GM12878 (cell line): ENCODE data around the gene RNF150. TPM values are rescaled to one million over a fixed set of nuclear protein-coding genes. Genes with fewer than 3 reads are reported as not detected.

ENCODE experiments used
- ATAC-seq: fragments of 200-7000 bp; cut with Tn5 transposase; 3 replicates; pipeline ENCODE4 v1.9.1; 2020; ENCODE audit warnings: mild to moderate bottlenecking, moderate library complexity
- BruUV-seq: library from RNA; stranded (reverse); fragments of 400-500 nt; replicated peaks from 2 replicates; lab custom pipeline; 2021; lab: Mats Ljungman, UMichigan
- CTCF ChIA-PET: fragments of 300-600 bp; sonication (Branson Sonifier 250); formaldehyde crosslinking; extraction: SDS; loops from one replicate; lab custom pipeline; 2021; ENCODE audit warnings: inconsistent platforms; lab: Yijun Ruan, JAX
- POLR2A ChIA-PET: fragments of 350-600 bp; formaldehyde crosslinking; extraction: SDS; loops from one replicate; lab custom pipeline; 2021; ENCODE audit warnings: inconsistent platforms; lab: Charles Lee
- RAD21 ChIA-PET: fragments of 300-600 bp; sonication (Branson Sonifier 250); formaldehyde crosslinking; loops from one replicate; lab custom pipeline; 2023; ENCODE audit warnings: antibody characterized with exemption; ENCODE audit not compliant: unreplicated experiment; lab: Charles Lee
- SMC1A ChIA-PET: fragments of 300-600 bp; sonication (Branson Sonifier 250); formaldehyde crosslinking; loops from one replicate; lab custom pipeline; 2023; ENCODE audit not compliant: unreplicated experiment, uncharacterized antibody; lab: Charles Lee
- DNase-seq: peaks from one replicate; pipeline ENCODE4 v3.0.0-alpha.2; 2011; ENCODE audit warnings: low read depth, low spot score
- FAIRE-seq: peaks from 3 replicates; lab custom pipeline; 2011; peaks lifted over from hg19 to GRCh38; lab: Jason Lieb, UNC
- H2AFZ ChIP-seq: 2 replicates; pipeline ENCODE4 v1.6.0; 2011; ENCODE audit warnings: low read depth, low read length, control low read depth; ENCODE audit not compliant: control insufficient read depth
- H3K27ac ChIP-seq: 2 replicates; pipeline ENCODE4 v1.5.1; 2011; ENCODE audit warnings: control low read depth; ENCODE audit not compliant: control insufficient read depth, insufficient read depth
- H3K27me3 ChIP-seq, 2 experiments: replicated peaks in 1 of 2; 2 replicates each; pipeline versions ENCODE4 v1.6.0 to v1.6.1; 2011; ENCODE audit warnings: low read length in 1 of 2; ENCODE audit not compliant: control insufficient read depth in 2 of 2, insufficient read depth in 2 of 2
- H3K36me3 ChIP-seq, 2 experiments: 2 replicates each; pipeline ENCODE4 v1.5.1; 2011; ENCODE audit warnings: low read length in 1 of 2; ENCODE audit not compliant: control insufficient read depth in 2 of 2, insufficient read depth in 2 of 2
- H3K4me1 ChIP-seq: 2 replicates; pipeline ENCODE4 v1.6.1; 2011; ENCODE audit warnings: mild to moderate bottlenecking, low read length, moderate library complexity, mixed read lengths; ENCODE audit not compliant: control insufficient read depth, insufficient read depth
- H3K4me2 ChIP-seq: 2 replicates; pipeline ENCODE4 v1.6.0; 2011; ENCODE audit warnings: control low read depth; ENCODE audit not compliant: control insufficient read depth, insufficient read depth
- H3K4me3 ChIP-seq: fragments of 200-600 bp; sonication (generic); 2 replicates; pipeline ENCODE4 v1.5.1; 2016
- H3K79me2 ChIP-seq: 2 replicates; pipeline ENCODE4 v1.6.0; 2011; ENCODE audit warnings: low read length; ENCODE audit not compliant: control insufficient read depth, insufficient read depth
- H3K9ac ChIP-seq: 2 replicates; pipeline ENCODE4 v1.8.0; 2011; ENCODE audit warnings: low read length, control low read depth, mixed read lengths; ENCODE audit not compliant: control insufficient read depth, insufficient read depth
- H3K9me3 ChIP-seq: replicated peaks from 3 replicates; pipeline ENCODE4 v1.5.1; 2011; ENCODE audit warnings: mild to moderate bottlenecking, low read length; ENCODE audit not compliant: control insufficient read depth, insufficient read depth
- H4K20me1 ChIP-seq: 2 replicates; pipeline ENCODE4 v1.6.0; 2011; ENCODE audit not compliant: control insufficient read depth, insufficient read depth
- CREB1 ChIP-seq: IDR thresholded peaks from 2 replicates; pipeline ENCODE4 v1.6.1; 2012; ENCODE audit warnings: low read depth, mild to moderate bottlenecking, inconsistent platforms
- IKZF2 ChIP-seq, 2 experiments: fragments of 450-650 bp; IDR thresholded peaks; 2 replicates each; pipeline ENCODE4 v1.6.1; 2017; ENCODE audit warnings: mild to moderate bottlenecking in 2 of 2, moderate library complexity in 2 of 2
- JUNB ChIP-seq: IDR thresholded peaks from 2 replicates; pipeline ENCODE4 v1.6.1; 2016; ENCODE audit warnings: antibody characterized with exemption, mild to moderate bottlenecking
- LARP7 ChIP-seq: fragments of 450-650 bp; IDR thresholded peaks from 2 replicates; pipeline ENCODE4 v1.6.1; 2017; ENCODE audit warnings: mild to moderate bottlenecking
- PAX5 ChIP-seq: IDR thresholded peaks from 2 replicates; pipeline ENCODE4 v1.6.1; 2011; ENCODE audit warnings: low read depth, low read length, borderline replicate concordance
- SMAD1 ChIP-seq: fragments of 450-650 bp; IDR thresholded peaks from 2 replicates; pipeline ENCODE4 v1.6.1; 2018; ENCODE audit warnings: mild to moderate bottlenecking, low read depth; ENCODE audit not compliant: partially characterized antibody
- TARDBP ChIP-seq: IDR thresholded peaks from 2 replicates; pipeline ENCODE4 v1.6.1; 2016; ENCODE audit warnings: borderline replicate concordance
- TCF3 ChIP-seq: IDR thresholded peaks from 2 replicates; pipeline ENCODE4 v1.6.1; 2012; ENCODE audit warnings: low read depth, mild to moderate bottlenecking, low read length, borderline replicate concordance; ENCODE audit not compliant: insufficient read depth
- WGBS: methylation state at CpG from one replicate; pipeline ENCODE4 v1.1.6; 2016; ENCODE audit warnings: low lambda C conversion rate; ENCODE audit not compliant: insufficient replicate concordance, insufficient coverage; ENCODE audit errors: missing lambda C conversion rate; 5-methylcytosine and 5-hydroxymethylcytosine counted together
- in situ Hi-C: fragments of 300-500 bp; cut with MboI; formaldehyde crosslinking; loops from 9 replicates; pipeline ENCODE4 v1.14.3; 2018; ENCODE audit warnings: mixed read lengths
- intact Hi-C: fragments of 100-400 bp; cut with micrococcal nuclease; formaldehyde crosslinking; loops from one replicate; pipeline ENCODE4 v1.14.2; 2022; ENCODE audit not compliant: unreplicated experiment
- polyA plus RNA-seq, 11 experiments: library from polyadenylated mRNA; depleted of rRNA in 4 of 11; unstranded in 6 of 11; stranded (reverse) in 5 of 11; fragments of >200 nt; fragmentation: Nextera tagmentation in 4 of 11; fragmentation: Illumina TruSeq in 1 of 11; extraction: Ambion mirVana in 4 of 11; extraction: Trizol in 1 of 11; gene quantifications; 1 replicate in 1 of 11; 2 replicates in 10 of 11; pipeline versions ENCODE4 v1.2.1 to v1.2.3, GENCODE V29; 2011 to 2016; ENCODE audit warnings: inconsistent platforms in 2 of 11, missing spikeins in 2 of 11, low read depth in 1 of 11
- total RNA-seq, 4 experiments: library from RNA; depleted of rRNA in 3 of 4; stranded (reverse); fragments of >200 nt in 3 of 4; fragmentation: Illumina TruSeq in 1 of 4; extraction: Trizol in 1 of 4; gene quantifications; 2 replicates each; pipeline versions ENCODE4 v1.2.1 to v1.2.3, GENCODE V29; 2013 to 2021
- TF ChIP-seq, protein P1 (sequence below): IDR thresholded peaks from 2 replicates; pipeline ENCODE4 v1.6.1; 2011; ENCODE audit warnings: low read depth, low read length, improper control_type of control experiment, borderline replicate concordance
- TF ChIP-seq, protein P2 (sequence below), 3 experiments: IDR thresholded peaks in 2 of 3; conservative IDR thresholded peaks in 1 of 3; 2 replicates each; pipeline ENCODE4 v1.5.1; 2011; ENCODE audit warnings: low read depth in 3 of 3, low read length in 3 of 3, mild to moderate bottlenecking in 3 of 3, control low read depth in 2 of 3, moderate library complexity in 2 of 3, inconsistent platforms in 1 of 3, mixed read lengths in 1 of 3; ENCODE audit not compliant: control insufficient read depth in 2 of 3, insufficient read depth in 1 of 3; ENCODE audit errors: extremely low read depth in 1 of 3

The RNF150 gene
- total and polyA plus RNA-seq, 10 of the 15 experiments (the other 5 are each of a cell fraction or from before 2014, with no cell fraction given): 0.01 to 2.3 (median 0.04) TPM; not detected in 6

DNA sequence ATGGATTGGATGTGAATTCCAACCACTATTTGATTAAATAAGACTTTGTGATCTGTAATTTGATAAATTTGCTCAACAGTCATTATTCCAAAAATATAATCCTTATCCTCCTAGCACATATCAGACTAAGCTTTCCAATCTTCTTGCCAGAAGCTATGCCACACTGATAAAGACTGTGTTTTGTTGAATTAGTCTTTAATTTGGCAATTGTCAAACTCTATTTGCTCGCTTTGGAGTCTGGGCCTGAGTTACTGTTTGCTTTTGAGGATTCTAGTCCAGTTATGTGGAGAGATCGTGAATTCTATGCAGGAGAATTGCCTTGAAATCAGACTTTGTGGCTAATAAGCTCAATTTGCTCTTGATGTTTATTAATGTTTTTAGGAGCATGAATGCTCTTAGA, 10.9 kb upstream of the RNF150 start:
- H3K27ac ChIP-seq: no peak overlapping the region
- ATAC-seq (no peak), FAIRE-seq (no peak), DNase-seq (no peak)
- RAD21 ChIA-PET: interaction anchor here (0.6 kb wide), 1 partner anchor 1671 kb away, joined by 3 read pairs; no protein-coding TSS in a partner anchor
- H3K36me3 ChIP-seq: no peaks in the 10 kb centered on the region
- no peaks in the 10 kb centered on the region for H3K9me3 ChIP-seq
- H4K20me1 ChIP-seq: no peaks in the 10 kb centered on the region
- CTCF ChIA-PET: interaction anchor here (0.6 to 0.7 kb wide), 2 partner anchors 295 to 832 kb away, joined by 3 read pairs; no protein-coding TSS in a partner anchor
- in situ Hi-C loops (no loop called here), intact Hi-C loops (no loop called here)
- 0% methylated on average over 2 of the region's 2 CpGs for WGBS
- POLR2A ChIA-PET: no interaction called here
- H3K27me3 ChIP-seq: 0 out of 4 replicates have a peak, but pooled peaks cover 0 to 2% of the 10 kb centered on the region in 2 experiments
- no peaks in the 10 kb centered on the region for H3K79me2 ChIP-seq
- no peak overlapping the region for H2AFZ ChIP-seq
- no peaks in the 10 kb centered on the region for H3K4me1 ChIP-seq
- H3K4me3 ChIP-seq: no peak overlapping the region
- SMC1A ChIA-PET: interaction anchor here (0.6 kb wide), 1 partner anchor 433 kb away, joined by 3 read pairs; no protein-coding TSS in a partner anchor
- BruUV-seq: no TSS peak
- TF ChIP-seq, protein P1, sequence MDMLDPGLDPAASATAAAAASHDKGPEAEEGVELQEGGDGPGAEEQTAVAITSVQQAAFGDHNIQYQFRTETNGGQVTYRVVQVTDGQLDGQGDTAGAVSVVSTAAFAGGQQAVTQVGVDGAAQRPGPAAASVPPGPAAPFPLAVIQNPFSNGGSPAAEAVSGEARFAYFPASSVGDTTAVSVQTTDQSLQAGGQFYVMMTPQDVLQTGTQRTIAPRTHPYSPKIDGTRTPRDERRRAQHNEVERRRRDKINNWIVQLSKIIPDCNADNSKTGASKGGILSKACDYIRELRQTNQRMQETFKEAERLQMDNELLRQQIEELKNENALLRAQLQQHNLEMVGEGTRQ: no peak
- TF ChIP-seq SMAD1 (no peak), TCF3 (no peak), JUNB (no peak), PAX5 (no peak), CREB1 (no peak), TARDBP (no peak), IKZF2 (IDR thresholded peaks at IDR 0.05) (no peak), LARP7 (no peak)
- TF ChIP-seq, protein P2, sequence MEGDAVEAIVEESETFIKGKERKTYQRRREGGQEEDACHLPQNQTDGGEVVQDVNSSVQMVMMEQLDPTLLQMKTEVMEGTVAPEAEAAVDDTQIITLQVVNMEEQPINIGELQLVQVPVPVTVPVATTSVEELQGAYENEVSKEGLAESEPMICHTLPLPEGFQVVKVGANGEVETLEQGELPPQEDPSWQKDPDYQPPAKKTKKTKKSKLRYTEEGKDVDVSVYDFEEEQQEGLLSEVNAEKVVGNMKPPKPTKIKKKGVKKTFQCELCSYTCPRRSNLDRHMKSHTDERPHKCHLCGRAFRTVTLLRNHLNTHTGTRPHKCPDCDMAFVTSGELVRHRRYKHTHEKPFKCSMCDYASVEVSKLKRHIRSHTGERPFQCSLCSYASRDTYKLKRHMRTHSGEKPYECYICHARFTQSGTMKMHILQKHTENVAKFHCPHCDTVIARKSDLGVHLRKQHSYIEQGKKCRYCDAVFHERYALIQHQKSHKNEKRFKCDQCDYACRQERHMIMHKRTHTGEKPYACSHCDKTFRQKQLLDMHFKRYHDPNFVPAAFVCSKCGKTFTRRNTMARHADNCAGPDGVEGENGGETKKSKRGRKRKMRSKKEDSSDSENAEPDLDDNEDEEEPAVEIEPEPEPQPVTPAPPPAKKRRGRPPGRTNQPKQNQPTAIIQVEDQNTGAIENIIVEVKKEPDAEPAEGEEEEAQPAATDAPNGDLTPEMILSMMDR (IDR thresholded peaks at IDR 0.05 in 2 of 3, conservative IDR thresholded peaks at IDR 0.05 in 1 of 3; ENCODE audit: control insufficient read depth in 2 of 3, extremely low read depth in 1 of 3, insufficient read depth in 1 of 3, low read depth in 3 of 3, low read length in 3 of 3): no peak
- H3K4me2 ChIP-seq: no peak overlapping the region
- H3K9ac ChIP-seq: no peak overlapping the region
